ENCODE data around the gene RAF1. TPM values are rescaled to one million over a fixed set of nuclear protein-coding genes. Genes with fewer than 3 reads are reported as not detected.

RAF1 gene
- total and polyA plus RNA-seq, 9 of the 15 experiments (the other 6 are each of a cell fraction or from before 2014, with no cell fraction given): 28.0 to 183 (median 85.6) TPM

DNA sequence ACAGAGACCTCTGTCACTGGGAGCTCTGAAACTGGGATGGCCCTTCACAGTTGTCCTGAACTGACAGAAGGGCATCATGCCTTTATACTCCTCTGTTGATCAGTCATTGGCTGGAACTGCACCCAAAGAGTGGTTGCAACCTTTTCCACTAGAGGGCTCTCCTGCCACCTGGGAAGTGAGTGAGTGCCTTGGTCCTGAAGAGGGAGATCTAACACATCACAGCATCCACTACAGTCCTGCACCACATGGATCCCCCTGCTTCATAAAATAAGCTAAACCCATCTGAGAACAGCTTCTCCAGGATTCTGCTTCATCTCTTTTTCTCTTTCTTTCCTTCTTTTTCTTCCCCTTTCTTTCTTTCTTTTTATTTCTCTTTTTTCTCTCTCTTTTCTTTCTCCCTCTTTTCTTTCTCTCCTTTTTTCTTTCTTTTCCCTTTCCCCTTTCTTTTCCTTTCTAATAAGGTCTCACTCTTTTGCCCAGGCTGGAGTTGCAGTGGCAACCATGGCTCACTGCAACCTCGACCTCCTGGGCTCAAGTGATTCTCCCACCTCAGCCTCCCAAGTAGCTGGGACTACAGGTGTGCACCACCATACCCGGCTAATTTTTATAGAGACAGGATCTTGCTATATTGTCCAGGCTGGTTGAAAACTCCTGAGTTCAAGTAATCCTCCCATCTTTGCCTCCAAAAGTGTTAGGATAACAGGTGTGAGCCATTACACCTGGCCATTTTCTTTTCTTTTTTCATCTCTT lies 42.8 kb upstream of the RAF1 start (continued):
- TF ChIP-seq CCNT2 (IDR thresholded peaks at IDR 0.05; ENCODE audit: borderline replicate concordance, extremely low read depth, insufficient read length, low read depth, low read length): no peak
- TF ChIP-seq, protein P1, sequence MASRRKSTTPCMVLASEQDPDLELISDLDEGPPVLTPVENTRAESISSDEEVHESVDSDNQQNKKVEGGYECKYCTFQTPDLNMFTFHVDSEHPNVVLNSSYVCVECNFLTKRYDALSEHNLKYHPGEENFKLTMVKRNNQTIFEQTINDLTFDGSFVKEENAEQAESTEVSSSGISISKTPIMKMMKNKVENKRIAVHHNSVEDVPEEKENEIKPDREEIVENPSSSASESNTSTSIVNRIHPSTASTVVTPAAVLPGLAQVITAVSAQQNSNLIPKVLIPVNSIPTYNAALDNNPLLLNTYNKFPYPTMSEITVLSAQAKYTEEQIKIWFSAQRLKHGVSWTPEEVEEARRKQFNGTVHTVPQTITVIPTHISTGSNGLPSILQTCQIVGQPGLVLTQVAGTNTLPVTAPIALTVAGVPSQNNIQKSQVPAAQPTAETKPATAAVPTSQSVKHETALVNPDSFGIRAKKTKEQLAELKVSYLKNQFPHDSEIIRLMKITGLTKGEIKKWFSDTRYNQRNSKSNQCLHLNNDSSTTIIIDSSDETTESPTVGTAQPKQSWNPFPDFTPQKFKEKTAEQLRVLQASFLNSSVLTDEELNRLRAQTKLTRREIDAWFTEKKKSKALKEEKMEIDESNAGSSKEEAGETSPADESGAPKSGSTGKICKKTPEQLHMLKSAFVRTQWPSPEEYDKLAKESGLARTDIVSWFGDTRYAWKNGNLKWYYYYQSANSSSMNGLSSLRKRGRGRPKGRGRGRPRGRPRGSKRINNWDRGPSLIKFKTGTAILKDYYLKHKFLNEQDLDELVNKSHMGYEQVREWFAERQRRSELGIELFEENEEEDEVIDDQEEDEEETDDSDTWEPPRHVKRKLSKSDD (conservative IDR thresholded peaks at IDR 0.05; ENCODE audit: low read length): no peak
- TF ChIP-seq HNRNPH1 (optimal IDR thresholded peaks at IDR 0.05; ENCODE audit: low read depth, low read length): no peak
- TF ChIP-seq MCM7 (IDR thresholded peaks at IDR 0.05): no peak
- TF ChIP-seq FIP1L1 (IDR thresholded peaks at IDR 0.05; ENCODE audit: low read depth, low read length, poor library complexity, severe bottlenecking): no peak
- no peak for TF ChIP-seq FOXJ2 (tag; IDR thresholded peaks at IDR 0.05)
- TF ChIP-seq ZKSCAN1 (IDR thresholded peaks at IDR 0.05; ENCODE audit: low read depth, low read length): no peak
- TF ChIP-seq ZFP36 (IDR thresholded peaks at IDR 0.05; ENCODE audit: low read depth, low read length, partially characterized antibody): peak; percentile 9
- TF ChIP-seq GATAD2A (IDR thresholded peaks at IDR 0.05): no peak
- TF ChIP-seq MAFK (IDR thresholded peaks at IDR 0.05; ENCODE audit: low read length): no peak
- no peak for TF ChIP-seq PHF8 (IDR thresholded peaks at IDR 0.05; ENCODE audit: borderline replicate concordance, low read length)
- TF ChIP-seq, protein P2, sequence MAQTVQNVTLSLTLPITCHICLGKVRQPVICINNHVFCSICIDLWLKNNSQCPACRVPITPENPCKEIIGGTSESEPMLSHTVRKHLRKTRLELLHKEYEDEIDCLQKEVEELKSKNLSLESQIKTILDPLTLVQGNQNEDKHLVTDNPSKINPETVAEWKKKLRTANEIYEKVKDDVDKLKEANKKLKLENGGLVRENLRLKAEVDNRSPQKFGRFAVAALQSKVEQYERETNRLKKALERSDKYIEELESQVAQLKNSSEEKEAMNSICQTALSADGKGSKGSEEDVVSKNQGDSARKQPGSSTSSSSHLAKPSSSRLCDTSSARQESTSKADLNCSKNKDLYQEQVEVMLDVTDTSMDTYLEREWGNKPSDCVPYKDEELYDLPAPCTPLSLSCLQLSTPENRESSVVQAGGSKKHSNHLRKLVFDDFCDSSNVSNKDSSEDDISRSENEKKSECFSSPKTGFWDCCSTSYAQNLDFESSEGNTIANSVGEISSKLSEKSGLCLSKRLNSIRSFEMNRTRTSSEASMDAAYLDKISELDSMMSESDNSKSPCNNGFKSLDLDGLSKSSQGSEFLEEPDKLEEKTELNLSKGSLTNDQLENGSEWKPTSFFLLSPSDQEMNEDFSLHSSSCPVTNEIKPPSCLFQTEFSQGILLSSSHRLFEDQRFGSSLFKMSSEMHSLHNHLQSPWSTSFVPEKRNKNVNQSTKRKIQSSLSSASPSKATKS (CRISPR knock-in tag; IDR thresholded peaks at IDR 0.05): no peak
- TF ChIP-seq ILK (tag; IDR thresholded peaks at IDR 0.05; ENCODE audit: borderline replicate concordance, low read depth): no peak
- TF ChIP-seq SMC3 (conservative IDR thresholded peaks at IDR 0.05; ENCODE audit: insufficient read depth, low read depth, low read length): peak; percentile 90
- no peak for TF ChIP-seq ZNF717 (CRISPR knock-in tag; IDR thresholded peaks at IDR 0.05)

Data from K562 (cell line).